Measurements from ENCODE around the gene NDUFS6.
A peak's percentile ranks its signal among the peaks of the same experiment; 100 is the strongest.

The NDUFS6 gene

DNA sequence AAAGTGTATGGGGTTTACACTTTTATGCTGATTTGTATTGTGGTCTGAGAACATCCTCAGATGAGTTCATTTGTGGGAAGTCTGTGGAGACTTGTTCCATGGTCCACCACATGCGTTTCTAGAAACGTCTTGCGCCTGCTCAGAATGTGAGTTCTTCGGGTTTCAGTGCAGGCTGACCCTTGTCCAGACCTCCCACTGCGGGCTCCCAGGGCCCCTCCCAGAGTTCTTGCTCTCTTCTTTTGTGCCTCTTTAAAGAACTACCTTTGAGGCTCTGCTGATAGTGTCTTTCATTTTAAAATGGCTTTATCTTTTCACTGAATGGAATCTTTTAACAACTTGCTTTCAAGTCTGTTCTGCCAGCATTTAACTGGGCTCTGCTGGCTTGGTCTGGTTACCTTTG is 17.6 kb downstream of the NDUFS6 start:
- DNase-seq: no peak

DNA sequence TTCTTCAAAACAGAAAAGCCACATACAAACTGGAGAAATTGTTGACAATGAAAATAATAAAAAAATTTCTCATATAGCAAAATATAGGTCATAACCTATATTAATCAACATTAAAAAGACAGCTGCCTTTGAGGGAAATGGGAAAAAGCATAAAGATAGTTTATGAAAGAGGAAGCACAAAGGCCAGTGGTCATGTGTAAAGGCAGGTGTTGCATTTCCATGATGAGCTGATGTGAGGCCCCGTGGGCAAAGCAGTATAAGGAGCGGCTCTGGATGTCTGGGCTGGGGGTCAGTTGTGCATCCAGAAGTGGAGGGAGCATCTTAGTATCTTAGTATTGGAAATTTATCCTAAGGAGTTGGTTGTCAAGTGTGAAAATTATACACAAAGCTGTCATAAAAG is 18.3 kb downstream of the NDUFS6 start:
- no peak for DNase-seq

DNA sequence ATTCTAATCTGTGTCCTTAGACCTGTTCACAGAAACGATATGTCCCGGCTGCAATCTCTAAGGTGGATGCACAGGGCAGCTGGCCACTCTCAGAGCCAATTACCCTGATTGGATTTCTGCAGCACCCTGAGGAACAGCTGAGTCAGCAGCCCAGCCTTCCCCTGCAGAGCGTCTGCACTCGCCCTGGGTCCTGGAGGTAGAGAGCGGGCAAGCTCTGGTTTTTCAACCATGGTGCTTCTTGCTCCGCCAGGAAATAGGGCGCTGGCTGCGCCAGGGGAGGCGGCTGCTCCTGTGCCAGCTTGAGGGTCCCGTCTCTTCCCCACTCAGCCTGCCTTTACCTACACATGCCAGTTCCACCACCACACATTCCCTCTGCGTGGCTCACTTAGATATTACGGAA is 19.2 kb downstream of the NDUFS6 start:
- DNase-seq: no peak

DNA sequence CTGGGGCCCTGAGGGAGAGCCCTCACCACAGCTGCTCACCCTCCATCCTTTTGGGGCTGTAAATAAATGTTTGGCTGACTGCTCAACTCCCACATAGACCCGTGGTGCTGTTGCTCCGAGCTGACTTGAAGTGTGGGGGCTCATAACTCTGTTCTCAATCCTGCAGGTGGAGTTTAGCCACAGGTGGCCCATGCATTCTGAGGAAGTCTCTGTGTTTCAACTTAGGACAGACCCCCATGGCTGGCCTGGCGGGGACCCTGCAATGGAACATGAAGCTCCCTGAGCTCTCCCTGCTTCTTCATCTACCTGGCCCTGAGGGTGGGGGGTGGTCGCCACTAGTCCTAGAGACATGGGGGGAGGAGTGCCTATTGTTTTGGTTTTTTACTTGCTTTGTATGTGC is 19.7 kb downstream of the NDUFS6 start:
- DNase-seq: no peak

DNA sequence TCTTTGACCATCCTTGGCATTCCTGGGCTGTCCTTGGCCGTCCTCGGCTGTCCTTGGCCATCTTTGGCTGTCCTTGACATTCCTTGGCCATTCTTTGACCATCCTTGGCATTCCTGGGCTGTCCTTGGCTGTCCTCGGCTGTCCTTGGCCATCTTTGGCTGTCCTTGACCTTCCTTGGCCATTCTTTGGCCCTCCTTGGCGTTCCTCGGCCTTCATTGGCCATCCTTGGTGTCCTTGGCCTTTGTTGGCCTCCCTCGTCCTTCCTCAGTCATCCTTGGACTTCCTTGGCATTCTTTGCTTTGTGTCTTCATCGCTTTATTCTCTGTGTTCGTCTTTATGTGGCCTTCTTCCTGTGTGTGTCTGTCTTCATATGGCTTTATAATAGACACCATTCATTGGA is 20.7 kb downstream of the NDUFS6 start:
- no peak for DNase-seq

DNA sequence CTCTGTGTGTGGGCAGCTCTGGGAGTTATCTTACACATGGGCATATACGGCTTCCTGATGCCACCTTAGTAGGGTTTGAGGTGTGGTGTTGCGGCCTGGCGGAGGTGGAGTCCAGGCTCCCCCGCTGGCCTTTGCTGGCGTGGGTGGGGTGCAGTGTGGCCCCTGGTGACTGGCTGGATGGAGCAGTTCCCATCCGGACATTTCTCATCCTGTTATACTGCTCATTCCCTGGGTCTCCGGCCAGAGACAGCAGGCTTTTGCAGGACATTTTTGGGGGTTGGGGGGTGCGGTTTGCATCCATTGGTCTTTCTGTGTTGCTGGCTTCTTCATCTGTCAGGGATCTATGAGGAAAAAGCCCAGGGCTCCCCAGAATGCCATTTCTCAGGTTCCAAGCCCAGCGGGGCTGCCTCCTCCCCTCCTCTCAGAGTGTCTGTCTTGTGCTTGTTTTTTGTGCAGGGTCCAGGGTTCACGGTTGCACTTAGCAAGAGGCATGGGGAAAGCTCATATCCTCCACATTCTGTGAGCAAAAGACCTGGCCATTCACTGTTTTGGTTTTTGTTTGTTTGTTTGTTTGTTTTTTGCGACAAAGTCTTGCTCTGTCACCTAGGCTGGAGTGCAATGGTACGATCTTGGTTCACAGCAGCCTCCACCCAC is 22.3 kb downstream of the NDUFS6 start:
- no peak for DNase-seq

DNA sequence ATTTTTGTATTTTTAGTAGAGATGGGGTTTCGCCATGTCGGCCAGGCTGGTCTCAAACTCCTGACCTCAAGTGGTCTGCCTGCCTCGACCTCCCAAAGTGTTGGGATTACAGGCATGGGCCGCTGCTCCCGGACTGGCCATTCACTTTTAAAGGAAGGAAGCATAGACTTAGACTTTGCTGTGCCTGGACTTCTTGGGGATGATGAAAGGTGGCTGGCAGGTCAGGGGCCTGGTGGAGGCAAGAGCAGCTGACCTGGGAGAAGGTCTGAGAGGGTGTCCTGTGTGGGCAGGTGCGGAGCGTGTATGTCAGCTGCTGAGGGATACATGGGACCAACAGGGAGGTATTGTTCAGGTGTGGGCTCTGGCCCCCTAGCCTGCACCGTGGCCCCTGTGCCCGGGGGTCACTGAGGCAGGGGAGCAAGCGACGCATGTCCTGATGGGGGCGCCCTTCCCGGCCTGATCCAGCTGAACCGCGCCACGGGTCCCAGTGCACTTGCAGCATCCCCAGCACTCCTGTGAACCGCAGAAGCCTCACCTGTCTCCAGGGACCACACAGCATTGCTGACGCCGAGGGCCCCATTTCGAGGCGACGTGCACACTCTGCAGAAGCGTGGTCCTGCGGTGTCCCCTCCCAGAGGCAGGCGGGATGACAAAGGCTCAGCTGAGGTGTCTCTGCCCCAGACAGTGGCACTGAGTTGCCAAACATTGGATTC is 23.1 kb downstream of the NDUFS6 start:
- DNase-seq: no peak

DNA sequence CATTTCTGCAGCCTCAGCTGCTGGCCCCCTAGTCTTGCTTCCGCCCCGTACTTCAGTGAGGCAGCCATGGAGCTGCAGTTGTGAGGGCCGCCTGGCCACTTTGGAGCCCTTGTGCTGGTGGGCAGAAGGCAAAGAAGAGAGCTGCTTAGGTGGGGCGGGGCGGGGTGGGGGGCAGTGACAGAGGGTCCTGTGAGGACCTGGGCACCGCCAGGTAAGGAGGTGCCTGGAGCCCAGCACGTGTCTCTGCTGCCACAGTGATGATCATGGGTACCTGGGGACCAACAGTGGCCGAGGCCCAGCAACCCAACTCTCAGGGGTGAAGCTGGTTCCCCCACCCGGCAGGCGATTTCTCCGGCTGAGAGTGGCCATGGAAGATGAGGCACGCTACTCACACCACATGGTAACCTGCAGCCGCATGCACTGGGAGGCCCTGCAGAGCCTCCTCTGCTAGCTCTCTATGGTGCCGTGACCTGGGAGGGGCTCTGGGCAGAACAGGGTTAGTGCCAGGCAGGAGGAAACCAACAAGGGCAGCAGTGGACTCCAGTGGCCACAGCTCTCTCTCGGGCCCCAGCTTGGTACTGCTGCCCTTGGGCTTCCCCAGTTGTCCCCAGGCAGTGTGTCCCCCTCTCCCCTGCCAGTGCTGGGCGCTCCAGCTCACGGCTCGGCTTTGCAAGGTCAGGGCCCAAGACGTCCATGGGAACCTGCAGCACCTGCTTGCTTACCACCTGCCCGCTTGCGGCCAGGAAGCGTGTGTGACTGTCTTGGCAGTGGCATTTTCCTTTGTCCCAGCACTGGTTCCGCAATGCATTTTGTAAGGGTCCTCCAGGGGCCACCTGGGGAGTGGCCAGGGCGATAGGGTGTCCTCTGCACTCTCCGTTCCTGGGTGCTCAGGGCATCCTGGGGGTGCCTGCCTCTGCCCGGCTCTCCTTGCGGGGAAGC is 24.0 kb downstream of the NDUFS6 start:
- DNase-seq: no peak

DNA sequence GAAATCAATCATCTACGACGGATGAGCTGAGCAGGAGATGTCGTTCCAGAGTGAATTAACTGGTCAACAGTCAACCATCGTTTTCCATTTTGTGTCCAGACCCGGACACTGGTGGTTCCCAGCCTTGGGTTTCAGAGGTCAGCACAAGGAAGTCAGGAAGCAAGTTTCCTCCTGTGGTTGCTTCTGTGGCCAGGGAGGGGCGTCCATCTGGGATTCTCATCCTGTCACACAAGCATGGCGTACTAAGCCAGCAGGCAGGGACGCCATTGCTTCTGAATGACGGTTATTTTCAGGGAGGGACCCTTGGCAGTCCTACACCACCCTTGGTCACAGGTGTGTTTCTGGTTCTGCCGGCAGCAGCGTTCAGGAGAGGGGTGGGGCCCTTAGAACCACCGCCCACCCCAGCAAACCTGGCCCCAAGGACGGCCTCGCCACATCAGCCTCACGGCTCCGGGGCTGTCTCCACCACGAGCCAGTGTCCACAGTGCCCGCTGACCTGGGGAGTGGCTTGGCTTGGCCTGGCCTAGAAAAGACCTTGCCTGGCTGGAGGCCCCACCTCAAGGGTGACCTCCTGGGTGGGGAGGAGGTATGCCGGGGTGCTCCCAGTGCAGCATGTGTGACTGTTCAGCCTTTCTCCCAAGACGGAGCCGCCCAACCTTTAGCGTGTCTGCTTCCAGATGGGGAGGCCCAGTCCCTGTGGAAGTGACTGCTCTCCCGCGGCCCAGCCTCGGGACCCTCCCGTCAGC is 25.2 kb downstream of the NDUFS6 start:
- no peak for DNase-seq

DNA sequence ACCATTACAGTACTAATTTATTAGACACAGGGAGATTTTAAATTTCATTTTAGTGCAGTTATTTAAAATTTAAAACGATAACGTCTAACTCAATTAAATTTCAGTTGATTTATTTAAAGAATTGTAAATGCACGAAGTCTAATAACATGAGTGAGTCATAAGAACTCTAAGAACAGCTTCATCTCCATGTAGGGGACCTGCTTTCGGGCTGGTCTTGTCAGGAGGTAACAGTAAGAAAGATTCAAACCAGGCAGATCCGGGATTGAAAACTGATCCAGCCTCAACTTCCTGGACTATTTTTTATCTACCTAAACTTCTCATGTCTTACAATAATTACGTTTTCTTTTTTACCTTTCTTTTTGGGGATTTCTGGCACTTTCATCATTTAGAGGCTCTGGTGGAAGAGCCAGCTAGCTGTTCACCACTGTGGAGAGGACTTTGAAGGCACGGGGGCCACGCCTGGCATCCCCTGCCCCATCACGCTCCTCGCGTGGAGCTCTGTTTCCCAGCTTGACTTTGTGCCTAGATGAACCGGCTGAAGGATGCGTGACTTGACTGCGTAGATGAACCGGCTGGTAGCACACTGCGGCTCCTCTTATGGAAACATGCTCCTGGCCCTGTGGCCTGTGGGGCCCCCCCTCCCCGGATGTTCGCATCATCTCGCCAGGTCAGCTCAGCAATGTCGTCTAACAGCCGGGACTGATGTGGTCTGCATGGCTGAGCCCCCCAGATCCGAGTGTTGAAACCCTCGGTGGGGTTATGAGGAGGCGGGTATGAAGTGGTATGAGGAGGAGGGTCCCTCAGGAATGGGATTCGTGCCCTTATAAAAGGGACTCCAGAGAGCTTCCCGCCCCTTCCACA is 26.0 kb downstream of the NDUFS6 start:
- DNase-seq: no peak

DNA sequence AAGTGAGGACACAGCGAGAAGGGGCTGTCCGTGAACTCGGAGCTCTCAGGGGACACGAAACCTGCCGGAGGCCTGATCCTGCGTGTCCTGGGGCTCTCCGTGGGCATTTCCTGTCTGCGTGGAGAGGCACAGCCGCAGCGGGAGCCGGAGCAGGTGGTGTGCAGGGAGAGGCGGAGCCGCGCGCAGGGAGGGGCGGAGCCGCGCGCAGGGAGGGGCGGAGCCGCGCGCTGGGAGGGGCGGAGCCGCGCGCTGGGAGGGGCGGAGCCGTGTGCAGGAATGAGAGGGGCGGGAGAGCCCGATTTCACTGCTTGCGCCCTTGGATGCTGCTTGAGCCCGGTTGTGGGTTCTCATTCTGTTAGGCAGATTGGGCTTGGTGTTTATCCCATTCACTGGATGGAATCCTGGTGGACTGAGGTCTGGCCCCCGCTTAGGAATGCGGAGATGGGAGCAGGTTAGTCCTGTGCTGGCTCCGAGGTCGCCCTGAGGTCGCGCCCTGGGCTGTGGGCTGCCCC is 26.7 kb downstream of the NDUFS6 start:
- DNase-seq: peak in 1 of 2 donors; percentile 8

DNA sequence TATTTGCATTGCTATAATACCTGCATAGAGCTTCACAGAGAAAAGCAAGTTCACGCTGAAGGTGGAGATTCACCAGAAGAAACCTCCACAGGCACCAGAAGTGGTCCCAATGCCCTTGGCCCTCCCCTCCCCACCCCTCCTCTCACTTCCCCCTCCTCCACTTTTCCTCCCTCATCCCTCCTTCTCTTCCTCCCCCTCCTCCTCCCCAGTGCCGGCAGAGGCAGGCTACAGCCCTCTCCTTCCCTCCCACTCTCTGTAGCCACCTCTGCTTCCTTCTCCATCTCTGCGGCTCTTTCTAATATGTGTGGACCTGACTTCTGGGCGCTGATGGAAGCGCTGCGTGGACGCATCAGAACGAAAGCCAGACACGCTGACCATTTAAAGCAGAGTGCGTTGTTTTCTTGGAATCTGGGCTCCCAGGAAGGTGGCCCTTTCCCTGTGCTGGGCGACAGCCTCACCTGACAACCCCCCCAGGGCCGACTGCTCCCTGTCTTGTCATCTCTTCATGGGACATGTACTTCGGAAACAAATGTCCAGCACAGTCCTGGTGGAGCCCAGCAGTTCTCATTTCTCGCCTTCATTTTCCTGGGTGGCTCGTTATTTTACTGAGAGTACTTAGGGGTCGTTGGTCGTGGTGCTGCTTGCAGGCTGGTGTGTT is 29.5 kb downstream of the NDUFS6 start:
- DNase-seq: no peak

DNA sequence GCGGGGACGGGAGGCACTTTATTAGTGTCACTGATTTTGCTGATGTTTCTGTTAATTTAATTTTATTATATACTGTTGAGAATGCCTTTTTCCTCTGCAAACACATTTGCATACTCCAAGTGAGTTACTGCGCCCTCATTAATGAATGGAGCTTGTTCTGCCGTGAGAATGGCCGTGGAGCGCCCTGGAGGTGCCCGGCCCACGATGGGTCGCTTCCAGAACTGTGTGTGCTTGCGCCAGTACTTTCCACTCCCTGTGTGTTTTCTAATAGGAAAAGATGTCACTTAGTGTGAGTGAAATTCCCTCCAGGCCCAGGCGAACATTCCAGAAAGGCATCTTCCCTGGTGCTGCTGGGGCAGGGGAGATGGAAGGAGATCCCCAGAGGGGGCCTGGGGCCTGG is 30.1 kb downstream of the NDUFS6 start:
- DNase-seq: no peak

DNA sequence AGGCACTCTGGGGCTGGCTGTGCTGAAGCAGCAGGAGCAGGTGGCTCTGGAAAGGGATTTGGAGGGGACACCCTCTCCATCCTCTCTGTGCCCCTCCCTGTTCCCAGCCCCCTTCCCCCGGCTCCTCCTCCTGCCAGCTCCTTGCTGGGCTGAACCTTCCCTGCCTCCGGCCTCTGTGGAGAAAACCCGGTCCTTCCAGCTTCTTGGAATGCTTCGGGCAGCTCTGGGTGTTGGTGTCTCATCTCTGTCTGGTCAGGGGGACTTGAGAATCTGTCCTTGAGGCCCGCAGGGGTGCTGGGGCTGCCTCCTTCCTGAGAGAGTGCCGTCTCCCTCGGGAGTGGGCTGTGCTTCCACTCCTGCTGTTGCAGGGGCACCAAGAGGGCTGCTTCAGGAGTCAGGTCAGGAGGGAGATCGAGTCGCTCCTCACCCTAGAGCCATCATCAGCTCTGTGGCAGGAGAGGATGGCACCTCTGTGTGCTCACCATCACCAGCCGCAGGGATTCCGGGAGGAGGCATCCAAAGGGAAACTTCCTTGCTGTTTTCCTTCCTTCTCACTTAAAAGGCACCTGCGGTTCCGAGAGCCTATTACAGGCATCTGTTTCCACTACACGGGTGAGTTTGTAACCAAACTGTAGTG is 30.6 kb downstream of the NDUFS6 start:
- DNase-seq: no peak

DNA sequence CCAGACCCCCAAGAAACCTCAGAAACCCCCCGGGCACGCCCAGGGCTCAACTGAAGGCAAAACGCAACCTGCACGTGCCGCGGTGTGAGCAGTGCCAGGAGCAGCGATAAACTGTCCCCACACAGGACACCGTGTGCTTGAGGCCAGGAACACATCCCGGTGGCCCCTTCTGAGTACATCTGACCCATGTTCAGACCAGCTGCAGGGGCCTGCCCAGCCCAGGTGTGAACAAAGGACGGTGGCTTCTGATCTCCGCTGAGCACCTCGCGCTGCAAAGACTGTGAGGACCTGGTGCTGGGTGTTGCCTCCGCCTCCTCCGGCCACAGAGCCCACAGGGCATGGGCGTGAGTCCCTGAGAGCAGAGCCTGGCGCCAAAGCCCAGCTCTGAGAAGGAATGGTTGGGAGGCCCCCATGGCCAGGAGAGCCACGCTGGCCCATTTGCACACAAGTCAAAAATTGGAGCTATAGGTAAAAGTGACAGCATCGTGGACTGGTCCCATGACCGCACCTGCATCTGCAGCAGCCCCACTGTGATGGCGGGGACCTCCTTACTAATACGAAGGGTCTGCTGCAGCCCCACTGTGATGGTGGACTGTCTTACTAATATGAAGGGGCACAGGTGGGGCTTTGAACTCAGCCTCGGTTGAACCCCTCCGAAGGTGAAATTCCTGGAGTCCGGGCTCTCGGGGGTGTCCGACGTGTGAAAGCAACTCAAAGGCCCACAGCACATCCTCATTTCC is 31.5 kb downstream of the NDUFS6 start:
- no peak for DNase-seq

DNA sequence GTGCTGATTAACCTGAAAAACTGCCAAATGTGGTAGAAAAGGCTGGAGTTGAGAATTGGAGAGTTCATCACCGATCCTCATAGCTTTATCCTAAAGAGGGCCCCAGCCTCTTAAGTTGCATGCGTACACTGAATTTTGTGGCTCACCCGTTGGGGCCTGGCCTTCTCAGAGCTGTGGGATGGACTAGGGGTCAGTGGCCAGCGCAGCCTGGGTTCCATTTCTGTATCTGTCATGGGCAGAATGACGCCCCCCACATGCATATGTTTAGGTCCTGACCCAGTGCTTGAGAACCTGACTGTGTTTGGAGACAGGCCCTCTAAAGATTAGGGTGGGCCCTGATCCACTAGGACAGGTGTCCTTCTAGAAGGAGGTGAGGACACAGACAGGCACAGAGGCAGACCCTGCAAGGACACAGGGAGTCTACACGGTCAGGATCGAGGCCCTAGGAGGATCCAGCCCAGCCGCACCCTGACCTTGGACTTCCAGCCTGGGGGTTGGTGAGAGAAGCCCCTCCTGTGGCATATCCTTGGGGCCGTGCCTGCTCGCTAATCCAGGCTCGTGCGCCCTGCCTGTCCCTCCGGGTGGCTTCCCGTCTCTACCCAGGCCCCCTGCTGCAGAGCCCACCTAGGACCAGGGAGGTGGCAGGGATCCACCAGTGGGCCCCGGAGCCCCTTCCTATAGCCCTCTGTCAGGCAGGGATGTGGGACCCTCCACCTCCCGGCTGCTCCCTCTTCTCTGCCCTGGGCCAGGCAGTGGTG is 32.2 kb downstream of the NDUFS6 start:
- DNase-seq: no peak

DNA sequence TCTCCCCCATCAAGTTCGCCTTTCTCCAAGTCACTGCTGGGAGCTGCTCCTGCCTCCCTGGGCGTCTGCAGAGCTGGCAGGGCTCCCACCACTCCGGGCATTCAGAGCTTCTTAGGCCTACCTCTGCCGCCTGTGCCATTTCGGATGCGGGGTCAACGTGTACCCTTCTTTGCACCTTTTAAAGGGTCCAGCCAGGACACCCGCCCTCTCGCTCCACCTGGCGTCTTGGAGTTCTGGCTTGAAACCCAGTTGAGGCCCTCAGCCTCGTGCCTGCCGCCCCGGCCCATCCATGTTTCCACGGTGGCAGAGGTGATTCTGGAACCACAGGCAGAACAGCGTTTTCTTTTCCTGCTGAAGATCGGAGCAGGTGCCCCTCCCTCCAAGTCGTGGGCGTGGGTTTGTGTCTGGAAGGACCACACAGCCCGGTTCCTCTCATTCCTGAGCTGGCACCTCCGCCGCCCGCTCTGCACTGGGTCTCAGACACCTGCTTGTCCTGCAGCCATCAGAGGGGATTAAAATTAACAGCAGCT is 32.9 kb downstream of the NDUFS6 start:
- DNase-seq: no peak

DNA sequence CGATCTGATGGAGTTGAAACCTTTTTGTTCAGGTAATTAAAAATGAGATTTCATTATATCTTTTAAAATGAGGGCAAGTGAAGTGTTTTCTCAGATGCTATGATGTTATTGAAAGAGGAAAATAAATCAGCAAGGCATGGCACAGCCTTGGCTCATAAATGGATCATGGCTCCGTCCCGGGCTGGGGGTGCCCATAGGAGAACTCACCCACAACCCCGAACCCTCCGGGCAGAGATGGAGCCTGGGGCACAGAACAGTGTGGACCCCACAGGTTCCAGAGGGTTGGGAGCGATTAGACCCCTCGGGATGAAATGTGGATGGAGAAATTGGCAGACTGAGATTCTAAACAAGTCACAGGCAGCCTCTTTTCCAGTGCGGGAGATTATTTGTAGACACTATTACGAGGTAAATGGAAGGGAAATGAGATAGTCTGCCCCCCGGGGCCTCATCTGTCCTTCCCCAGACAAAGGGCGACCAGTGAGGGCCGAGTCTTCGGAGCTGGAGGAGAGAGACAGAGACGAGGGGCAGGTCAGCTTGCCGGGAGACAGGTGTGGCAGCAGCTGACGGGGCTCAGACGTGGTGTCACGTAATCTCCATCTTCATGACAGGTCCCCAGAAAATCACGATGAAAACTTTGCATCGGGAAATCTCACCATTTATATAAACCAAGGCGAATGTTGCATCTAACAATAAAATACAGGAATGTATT is 33.7 kb downstream of the NDUFS6 start:
- DNase-seq: no peak

Measured in activated CD4-positive, alpha-beta T cell treated with anti-CD3 and anti-CD28 coated beads for 4 hours (primary cell).